ENCODE measurements around the gene CRTC1.

- no peak for TF ChIP-seq GABPA (IDR thresholded peaks at IDR 0.05 in 1 of 2, conservative IDR thresholded peaks at IDR 0.05 in 1 of 2)
- no peak for TF ChIP-seq CTCF (IDR thresholded peaks at IDR 0.05; ENCODE audit: low read depth, low read length, missing input control)
- TF ChIP-seq RAD21 (IDR thresholded peaks at IDR 0.05), result no peak
- TF ChIP-seq FOXA1 (IDR thresholded peaks at IDR 0.05), result no peak
- no peak for TF ChIP-seq SP1 (IDR thresholded peaks at IDR 0.05)
- no peak for TF ChIP-seq HNF4G (IDR thresholded peaks at IDR 0.05)
- no peak for TF ChIP-seq JUND (IDR thresholded peaks at IDR 0.05)
- TF ChIP-seq YY1 (IDR thresholded peaks at IDR 0.05), result no peak
- no peak for TF ChIP-seq HNF4A (conservative IDR thresholded peaks at IDR 0.05)
- no peak for TF ChIP-seq EGR1 (IDR thresholded peaks at IDR 0.05; ENCODE audit: low read depth in 2 of 2)
- no peak for TF ChIP-seq MAX (IDR thresholded peaks at IDR 0.05)
- no peak for TF ChIP-seq REST (IDR thresholded peaks at IDR 0.05)
- TF ChIP-seq ZBTB33 (IDR thresholded peaks at IDR 0.05), result no peak
Observed at GRCh38 chr19:18687740-18688465, 4.4 kb downstream of the CRTC1 start.

Data from liver (tissue), 3 donors.